HepG2 (cell line): ENCODE results near the gene UBE2Q1. TPM values are rescaled to one million over a fixed set of nuclear protein-coding genes. Genes with fewer than 3 reads are reported as not detected.

Experiments
- ASH2L ChIP-seq: fragments of 300-600, 200-600 bp; sonication (generic); IDR thresholded peaks from 2 replicates; pipeline ENCODE4 v1.7.0; 2017; ENCODE audit warnings: low read depth, mild to moderate bottlenecking, moderate library complexity, mixed read lengths, low read length; ENCODE audit not compliant: insufficient read length
- ATRX ChIP-seq: sonication (generic); formaldehyde crosslinking; IDR thresholded peaks from 2 replicates; pipeline ENCODE4 v1.4.0; 2020; ENCODE audit warnings: missing genetic modification reagents, borderline replicate concordance
- BCL6 ChIP-seq: IDR thresholded peaks from 2 replicates; pipeline ENCODE4 v1.6.1; 2016; ENCODE audit warnings: missing genetic modification reagents, missing compliant biosample characterization
- FOSL1 ChIP-seq: sonication (generic); formaldehyde crosslinking; IDR thresholded peaks from 2 replicates; pipeline ENCODE4 v1.9.0; 2021; ENCODE audit warnings: missing genetic modification reagents, borderline replicate concordance
- IKZF4 ChIP-seq: sonication (generic); formaldehyde crosslinking; IDR thresholded peaks from 2 replicates; pipeline ENCODE4 v1.5.1; 2020; ENCODE audit warnings: borderline replicate concordance, mild to moderate bottlenecking, low read depth, missing genetic modification reagents; ENCODE audit errors: not compliant biosample characterization
- KLF12 ChIP-seq: sonication (generic); formaldehyde crosslinking; IDR thresholded peaks from 2 replicates; pipeline ENCODE4 v1.4.0; 2020; ENCODE audit warnings: missing genetic modification reagents, borderline replicate concordance
- PPARG ChIP-seq: conservative IDR thresholded peaks from 2 replicates; pipeline ENCODE4 v1.6.1; 2016; ENCODE audit warnings: missing biosample characterization, missing genetic modification reagents
- PRPF4 ChIP-seq: fragments of 200-400 bp; formaldehyde crosslinking; IDR thresholded peaks from 2 replicates; pipeline ENCODE4 v1.6.1; 2016; ENCODE audit warnings: low read length, low read depth; ENCODE audit not compliant: poor library complexity, severe bottlenecking
- RAD21 ChIP-seq: fragments of 450-650 bp; formaldehyde crosslinking; IDR thresholded peaks from 2 replicates; pipeline ENCODE4 v1.5.0; 2020; ENCODE audit warnings: mild to moderate bottlenecking
- ZMAT3 ChIP-seq: sonication (generic); formaldehyde crosslinking; conservative IDR thresholded peaks from 2 replicates; pipeline ENCODE4 v1.7.0; 2021; ENCODE audit warnings: missing genetic modification reagents
- ZNF333 ChIP-seq: sonication (generic); formaldehyde crosslinking; IDR thresholded peaks from 2 replicates; pipeline ENCODE4 v1.4.0; 2020; ENCODE audit warnings: mild to moderate bottlenecking, missing genetic modification reagents, borderline replicate concordance
- ZNF343 ChIP-seq: sonication (generic); formaldehyde crosslinking; IDR thresholded peaks from 2 replicates; pipeline ENCODE4 v1.4.0; 2020; ENCODE audit warnings: mild to moderate bottlenecking, missing genetic modification reagents
- ZNF598 ChIP-seq: sonication (generic); formaldehyde crosslinking; IDR thresholded peaks from 2 replicates; pipeline ENCODE4 v1.5.1; 2020; ENCODE audit warnings: mild to moderate bottlenecking, missing genetic modification reagents, borderline replicate concordance
- ZNF83 ChIP-seq: sonication (generic); formaldehyde crosslinking; IDR thresholded peaks from 2 replicates; pipeline ENCODE4 v1.4.0; 2020; ENCODE audit warnings: missing genetic modification reagents, mild to moderate bottlenecking, borderline replicate concordance
- polyA plus RNA-seq, 8 experiments: library from polyadenylated mRNA; depleted of rRNA in 3 of 8; stranded (reverse) in 7 of 8; unstranded in 1 of 8; fragments of >200 nt; fragmentation: Illumina TruSeq in 4 of 8; extraction: Trizol in 4 of 8; gene quantifications; 2 replicates each; pipeline versions ENCODE4 v1.2.1 to v1.2.3, GENCODE V29; 2011 to 2016; ENCODE audit warnings: low read depth in 4 of 8, missing spikeins in 1 of 8, mixed read lengths in 1 of 8; ENCODE audit not compliant: insufficient read depth in 1 of 8
- total RNA-seq, 5 experiments: library from RNA; depleted of rRNA; stranded (reverse); fragments of >200 nt; fragmentation: Illumina TruSeq; extraction: Trizol; gene quantifications; 2 replicates each; pipeline ENCODE4 v1.2.3, GENCODE V29; 2016; ENCODE audit warnings: low read depth in 1 of 5
- TF ChIP-seq, protein P1 (sequence below): IDR thresholded peaks from 2 replicates; pipeline ENCODE4 v1.4.0; 2020; ENCODE audit warnings: mild to moderate bottlenecking, missing genetic modification reagents
- TF ChIP-seq, protein P2 (sequence below): IDR thresholded peaks from 2 replicates; pipeline ENCODE4 v1.6.1; 2018; ENCODE audit warnings: missing genetic modification reagents, mild to moderate bottlenecking, missing compliant biosample characterization
- TF ChIP-seq, protein P3 (sequence below): sonication (generic); formaldehyde crosslinking; IDR thresholded peaks from 2 replicates; pipeline ENCODE4 v1.4.0; 2020; ENCODE audit warnings: missing genetic modification reagents
- TF ChIP-seq, protein P4 (sequence below): sonication (generic); formaldehyde crosslinking; IDR thresholded peaks from 2 replicates; pipeline ENCODE4 v1.4.0; 2020; ENCODE audit warnings: missing genetic modification reagents
- TF ChIP-seq, protein P5 (sequence below): sonication (generic); formaldehyde crosslinking; IDR thresholded peaks from 2 replicates; pipeline ENCODE4 v1.4.0; 2020; ENCODE audit warnings: missing genetic modification reagents

Gene UBE2Q1
- total and polyA plus RNA-seq, 2 of the 13 experiments (the other 11 are each of a cell fraction or from before 2014, with no cell fraction given), result 11.7 to 41.7 TPM

DNA sequence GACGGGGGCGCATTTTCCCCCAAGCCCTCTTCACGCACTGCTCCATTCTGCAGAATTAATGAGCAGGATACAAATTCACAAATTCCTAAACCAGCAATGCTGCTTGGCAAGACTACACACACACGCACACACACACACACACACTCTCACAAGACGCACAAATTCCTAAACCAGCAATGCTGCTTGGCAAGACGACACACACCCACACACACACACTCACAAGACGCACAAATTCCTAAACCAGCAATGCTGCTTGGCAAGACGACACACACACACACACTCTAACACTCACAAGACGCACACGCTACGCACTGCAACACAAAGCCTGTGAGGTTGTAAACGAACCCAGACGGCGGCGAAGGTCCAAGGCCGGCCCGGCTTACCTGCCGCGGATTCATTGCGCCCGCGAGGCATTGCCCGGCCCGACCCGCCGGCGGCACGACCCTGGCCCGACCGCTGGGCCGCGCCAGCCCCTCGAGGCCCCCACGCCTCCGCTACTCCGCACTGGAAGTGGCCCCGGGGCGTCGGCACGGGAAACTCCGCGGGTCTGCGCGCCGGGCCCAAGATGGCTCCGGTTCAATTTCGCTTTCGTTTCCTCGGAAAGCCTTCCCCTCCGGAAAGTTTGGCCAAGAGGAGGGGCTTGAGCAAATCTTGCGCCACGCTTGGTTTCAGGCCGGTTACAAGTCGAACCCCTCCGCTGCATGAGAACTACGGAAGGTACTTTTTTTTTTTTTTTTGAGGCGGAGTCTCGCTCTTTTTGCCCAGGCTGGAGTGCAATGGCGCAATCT is 49.3 kb upstream of the UBE2Q1 start, which contains the start of gene ADAR (continued):
- TF ChIP-seq, protein P1, sequence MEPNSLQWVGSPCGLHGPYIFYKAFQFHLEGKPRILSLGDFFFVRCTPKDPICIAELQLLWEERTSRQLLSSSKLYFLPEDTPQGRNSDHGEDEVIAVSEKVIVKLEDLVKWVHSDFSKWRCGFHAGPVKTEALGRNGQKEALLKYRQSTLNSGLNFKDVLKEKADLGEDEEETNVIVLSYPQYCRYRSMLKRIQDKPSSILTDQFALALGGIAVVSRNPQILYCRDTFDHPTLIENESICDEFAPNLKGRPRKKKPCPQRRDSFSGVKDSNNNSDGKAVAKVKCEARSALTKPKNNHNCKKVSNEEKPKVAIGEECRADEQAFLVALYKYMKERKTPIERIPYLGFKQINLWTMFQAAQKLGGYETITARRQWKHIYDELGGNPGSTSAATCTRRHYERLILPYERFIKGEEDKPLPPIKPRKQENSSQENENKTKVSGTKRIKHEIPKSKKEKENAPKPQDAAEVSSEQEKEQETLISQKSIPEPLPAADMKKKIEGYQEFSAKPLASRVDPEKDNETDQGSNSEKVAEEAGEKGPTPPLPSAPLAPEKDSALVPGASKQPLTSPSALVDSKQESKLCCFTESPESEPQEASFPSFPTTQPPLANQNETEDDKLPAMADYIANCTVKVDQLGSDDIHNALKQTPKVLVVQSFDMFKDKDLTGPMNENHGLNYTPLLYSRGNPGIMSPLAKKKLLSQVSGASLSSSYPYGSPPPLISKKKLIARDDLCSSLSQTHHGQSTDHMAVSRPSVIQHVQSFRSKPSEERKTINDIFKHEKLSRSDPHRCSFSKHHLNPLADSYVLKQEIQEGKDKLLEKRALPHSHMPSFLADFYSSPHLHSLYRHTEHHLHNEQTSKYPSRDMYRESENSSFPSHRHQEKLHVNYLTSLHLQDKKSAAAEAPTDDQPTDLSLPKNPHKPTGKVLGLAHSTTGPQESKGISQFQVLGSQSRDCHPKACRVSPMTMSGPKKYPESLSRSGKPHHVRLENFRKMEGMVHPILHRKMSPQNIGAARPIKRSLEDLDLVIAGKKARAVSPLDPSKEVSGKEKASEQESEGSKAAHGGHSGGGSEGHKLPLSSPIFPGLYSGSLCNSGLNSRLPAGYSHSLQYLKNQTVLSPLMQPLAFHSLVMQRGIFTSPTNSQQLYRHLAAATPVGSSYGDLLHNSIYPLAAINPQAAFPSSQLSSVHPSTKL, result 0 out of 2 replicates have a peak, but pooled peaks have one; percentile 24
- TF ChIP-seq PPARG (CRISPR knock-in tag) (no peak), RAD21 (CRISPR knock-in tag) (peak; percentile 49; the same call in 1 of the 2 replicates), FOSL1 (CRISPR knock-in tag) (no peak), ZMAT3 (CRISPR knock-in tag) (peak; percentile 83; the same call in 1 of the 2 replicates), KLF12 (CRISPR knock-in tag) (no peak), ZNF343 (CRISPR knock-in tag) (no peak), PRPF4 (no peak), ZNF333 (CRISPR knock-in tag) (no peak; the same call in 1 of the 2 replicates), BCL6 (CRISPR knock-in tag) (no peak), ATRX (CRISPR knock-in tag) (no peak), ZNF83 (CRISPR knock-in tag) (no peak), IKZF4 (CRISPR knock-in tag) (no peak), ZNF598 (no peak), ASH2L (peak; percentile 96)
- TF ChIP-seq, protein P2, sequence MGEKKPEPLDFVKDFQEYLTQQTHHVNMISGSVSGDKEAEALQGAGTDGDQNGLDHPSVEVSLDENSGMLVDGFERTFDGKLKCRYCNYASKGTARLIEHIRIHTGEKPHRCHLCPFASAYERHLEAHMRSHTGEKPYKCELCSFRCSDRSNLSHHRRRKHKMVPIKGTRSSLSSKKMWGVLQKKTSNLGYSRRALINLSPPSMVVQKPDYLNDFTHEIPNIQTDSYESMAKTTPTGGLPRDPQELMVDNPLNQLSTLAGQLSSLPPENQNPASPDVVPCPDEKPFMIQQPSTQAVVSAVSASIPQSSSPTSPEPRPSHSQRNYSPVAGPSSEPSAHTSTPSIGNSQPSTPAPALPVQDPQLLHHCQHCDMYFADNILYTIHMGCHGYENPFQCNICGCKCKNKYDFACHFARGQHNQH (CRISPR knock-in tag), result no peak
- TF ChIP-seq, protein P3, sequence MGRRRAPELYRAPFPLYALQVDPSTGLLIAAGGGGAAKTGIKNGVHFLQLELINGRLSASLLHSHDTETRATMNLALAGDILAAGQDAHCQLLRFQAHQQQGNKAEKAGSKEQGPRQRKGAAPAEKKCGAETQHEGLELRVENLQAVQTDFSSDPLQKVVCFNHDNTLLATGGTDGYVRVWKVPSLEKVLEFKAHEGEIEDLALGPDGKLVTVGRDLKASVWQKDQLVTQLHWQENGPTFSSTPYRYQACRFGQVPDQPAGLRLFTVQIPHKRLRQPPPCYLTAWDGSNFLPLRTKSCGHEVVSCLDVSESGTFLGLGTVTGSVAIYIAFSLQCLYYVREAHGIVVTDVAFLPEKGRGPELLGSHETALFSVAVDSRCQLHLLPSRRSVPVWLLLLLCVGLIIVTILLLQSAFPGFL, result no peak
- TF ChIP-seq, protein P4, sequence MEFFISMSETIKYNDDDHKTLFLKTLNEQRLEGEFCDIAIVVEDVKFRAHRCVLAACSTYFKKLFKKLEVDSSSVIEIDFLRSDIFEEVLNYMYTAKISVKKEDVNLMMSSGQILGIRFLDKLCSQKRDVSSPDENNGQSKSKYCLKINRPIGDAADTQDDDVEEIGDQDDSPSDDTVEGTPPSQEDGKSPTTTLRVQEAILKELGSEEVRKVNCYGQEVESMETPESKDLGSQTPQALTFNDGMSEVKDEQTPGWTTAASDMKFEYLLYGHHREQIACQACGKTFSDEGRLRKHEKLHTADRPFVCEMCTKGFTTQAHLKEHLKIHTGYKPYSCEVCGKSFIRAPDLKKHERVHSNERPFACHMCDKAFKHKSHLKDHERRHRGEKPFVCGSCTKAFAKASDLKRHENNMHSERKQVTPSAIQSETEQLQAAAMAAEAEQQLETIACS, result no peak
- TF ChIP-seq, protein P5, sequence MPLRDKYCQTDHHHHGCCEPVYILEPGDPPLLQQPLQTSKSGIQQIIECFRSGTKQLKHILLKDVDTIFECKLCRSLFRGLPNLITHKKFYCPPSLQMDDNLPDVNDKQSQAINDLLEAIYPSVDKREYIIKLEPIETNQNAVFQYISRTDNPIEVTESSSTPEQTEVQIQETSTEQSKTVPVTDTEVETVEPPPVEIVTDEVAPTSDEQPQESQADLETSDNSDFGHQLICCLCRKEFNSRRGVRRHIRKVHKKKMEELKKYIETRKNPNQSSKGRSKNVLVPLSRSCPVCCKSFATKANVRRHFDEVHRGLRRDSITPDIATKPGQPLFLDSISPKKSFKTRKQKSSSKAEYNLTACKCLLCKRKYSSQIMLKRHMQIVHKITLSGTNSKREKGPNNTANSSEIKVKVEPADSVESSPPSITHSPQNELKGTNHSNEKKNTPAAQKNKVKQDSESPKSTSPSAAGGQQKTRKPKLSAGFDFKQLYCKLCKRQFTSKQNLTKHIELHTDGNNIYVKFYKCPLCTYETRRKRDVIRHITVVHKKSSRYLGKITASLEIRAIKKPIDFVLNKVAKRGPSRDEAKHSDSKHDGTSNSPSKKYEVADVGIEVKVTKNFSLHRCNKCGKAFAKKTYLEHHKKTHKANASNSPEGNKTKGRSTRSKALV (CRISPR knock-in tag), result no peak
